HCT116 (cell line): ENCODE data around the gene ANXA7. TPM values are rescaled to one million over a fixed set of nuclear protein-coding genes. Genes with fewer than 3 reads are reported as not detected.

Experiments used
- ATAC-seq: fragments of 200-7000 bp; cut with Tn5 transposase; 2 replicates; pipeline ENCODE4 v1.9.1; 2020; ENCODE audit warnings: mild to moderate bottlenecking, moderate library complexity
- BruUV-seq: library from RNA; stranded (reverse); fragments of 400-500 nt; replicated peaks from 2 replicates; lab custom pipeline; 2021; lab: Mats Ljungman, UMichigan
- CTCF ChIA-PET: fragments of 300-600 bp; sonication (Branson Sonifier 250); formaldehyde crosslinking; loops from one replicate; lab custom pipeline; 2021; ENCODE audit warnings: antibody characterized with exemption; lab: Charles Lee
- POLR2A ChIA-PET: fragments of 300-600, 350-600 bp; sonication (Branson Sonifier 250); formaldehyde crosslinking; loops from one replicate; lab custom pipeline; 2021; ENCODE audit warnings: antibody characterized with exemption; lab: Charles Lee
- RAD21 ChIA-PET, 2 experiments: fragments of 300-600 bp; sonication (Branson Sonifier 250); formaldehyde crosslinking; loops; one replicate each; lab custom pipeline; 2023; ENCODE audit warnings: low total read pairs in 2 of 2; ENCODE audit not compliant: uncharacterized antibody in 2 of 2, unreplicated experiment in 2 of 2, low non-redundant PET in 1 of 2; lab: Charles Lee
- DNase-seq: peaks from one replicate; pipeline ENCODE4 v3.0.0-alpha.2; 2010; ENCODE audit warnings: low read depth, low spot score
- H2AFZ ChIP-seq: fragments of 200-600 bp; shearing (Covaris generic), sonication (generic); 2 replicates; pipeline ENCODE4 v1.6.1; 2017; ENCODE audit warnings: low read depth, mixed run types, mixed read lengths, antibody characterized with exemption, low read length; ENCODE audit not compliant: poor library complexity, severe bottlenecking
- H3K27ac ChIP-seq: 2 replicates; pipeline ENCODE4 v1.5.1; 2012; ENCODE audit warnings: low read depth, low read length
- H3K27me3 ChIP-seq: fragments of 200-600 bp; sonication (generic); 2 replicates; pipeline ENCODE4 v1.6.1; 2016; ENCODE audit warnings: mixed run types, low read length, mixed read lengths; ENCODE audit not compliant: insufficient read depth
- H3K36me3 ChIP-seq, 2 experiments: fragments of 200-500 bp in 1 of 2; fragments of 200-600 bp in 1 of 2; sonication (Bioruptor generic) in 1 of 2; sonication (generic) in 1 of 2; 2 replicates each; pipeline versions ENCODE4 v1.5.1 to v1.6.1; 2014 to 2016; ENCODE audit warnings: low read length in 2 of 2, inconsistent platforms in 1 of 2, mixed read lengths in 1 of 2, mixed run types in 1 of 2; ENCODE audit not compliant: insufficient read depth in 2 of 2, control insufficient read depth in 1 of 2
- H3K4me1 ChIP-seq, 2 experiments: fragments of 200-600 bp in 1 of 2; sonication (generic) in 1 of 2; 2 replicates each; pipeline versions ENCODE4 v1.5.1 to v1.6.1; 2012 to 2017; ENCODE audit warnings: low read length in 2 of 2, inconsistent platforms in 1 of 2, mild to moderate bottlenecking in 1 of 2, mixed read lengths in 1 of 2, mixed run types in 1 of 2, moderate library complexity in 1 of 2; ENCODE audit not compliant: insufficient read depth in 2 of 2, control insufficient read depth in 1 of 2
- H3K4me2 ChIP-seq: fragments of 200-600 bp; sonication (generic); 2 replicates; pipeline ENCODE4 v1.6.1; 2017; ENCODE audit warnings: mixed run types, low read length, mixed read lengths
- H3K4me3 ChIP-seq, 2 experiments: fragments of 200-600 bp in 1 of 2; sonication (generic) in 1 of 2; replicated peaks in 1 of 2; 2 replicates each; pipeline ENCODE4 v1.5.1; 2011 to 2016; ENCODE audit warnings: low read length in 2 of 2, control low read depth in 1 of 2, low read depth in 1 of 2, mild to moderate bottlenecking in 1 of 2, mixed read lengths in 1 of 2, mixed run types in 1 of 2
- H3K79me2 ChIP-seq: fragments of 200-600 bp; sonication (generic); 2 replicates; pipeline ENCODE4 v1.6.1; 2017; ENCODE audit warnings: mild to moderate bottlenecking, mixed run types, low read length, moderate library complexity, mixed read lengths; ENCODE audit not compliant: insufficient read depth
- H3K9ac ChIP-seq: fragments of 200-600 bp; sonication (generic); 2 replicates; pipeline ENCODE4 v1.6.1; 2016; ENCODE audit warnings: low read length, mixed read lengths
- H3K9me2 ChIP-seq: fragments of 200-600 bp; sonication (generic), shearing (Covaris generic); 2 replicates; pipeline ENCODE4 v1.6.1; 2017; ENCODE audit warnings: mixed run types, mild to moderate bottlenecking, moderate library complexity; ENCODE audit not compliant: insufficient read depth
- H3K9me3 ChIP-seq, 2 experiments: fragments of 200-500 bp in 1 of 2; fragments of 200-600 bp in 1 of 2; sonication (Bioruptor generic) in 1 of 2; sonication (generic) in 1 of 2; 2 replicates each; pipeline ENCODE4 v1.6.1; 2014 to 2017; ENCODE audit warnings: low read length in 2 of 2, mixed read lengths in 2 of 2, inconsistent platforms in 1 of 2, low read depth in 1 of 2, mild to moderate bottlenecking in 1 of 2, mixed run types in 1 of 2, moderate library complexity in 1 of 2; ENCODE audit not compliant: control insufficient read depth in 1 of 2, insufficient read depth in 1 of 2
- H4K20me1 ChIP-seq: fragments of 200-600 bp; sonication (generic), shearing (Covaris generic); 2 replicates; pipeline ENCODE4 v1.6.1; 2017; ENCODE audit warnings: mixed run types, mild to moderate bottlenecking, moderate library complexity; ENCODE audit not compliant: insufficient read depth
- CBX3 ChIP-seq: IDR thresholded peaks from 2 replicates; pipeline ENCODE4 v1.6.1; 2012; ENCODE audit warnings: low read depth
- EGR1 ChIP-seq: IDR thresholded peaks from 2 replicates; pipeline ENCODE4 v1.6.1; 2012; ENCODE audit warnings: low read depth
- ELF1 ChIP-seq: IDR thresholded peaks from 2 replicates; pipeline ENCODE4 v1.6.1; 2012; ENCODE audit warnings: low read depth, borderline replicate concordance
- EZH2 ChIP-seq: fragments of 200-600 bp; sonication (generic); IDR thresholded peaks from 2 replicates; pipeline ENCODE4 v1.6.1; 2017; ENCODE audit warnings: antibody characterized with exemption, mixed run types
- EZH2phosphoT487 ChIP-seq: fragments of 200-600 bp; IDR thresholded peaks from 2 replicates; pipeline ENCODE4 v1.6.1; 2018; ENCODE audit warnings: antibody characterized with exemption, borderline replicate concordance
- FOSL1 ChIP-seq: IDR thresholded peaks from 2 replicates; pipeline ENCODE4 v1.6.1; 2012; ENCODE audit warnings: low read depth
- JUND ChIP-seq: IDR thresholded peaks from 2 replicates; pipeline ENCODE4 v1.6.1; 2012
- MAX ChIP-seq: IDR thresholded peaks from 2 replicates; pipeline ENCODE4 v1.6.1; 2012
- POLR2A ChIP-seq: IDR thresholded peaks from 2 replicates; pipeline ENCODE4 v1.7.0; 2011; ENCODE audit warnings: borderline replicate concordance; ENCODE audit not compliant: insufficient read depth, insufficient read length; ENCODE audit errors: extremely low read depth
- RAD21 ChIP-seq: IDR thresholded peaks from 2 replicates; pipeline ENCODE4 v1.6.1; 2012; ENCODE audit warnings: low read depth, mild to moderate bottlenecking
- REST ChIP-seq: IDR thresholded peaks from 2 replicates; pipeline ENCODE4 v1.6.1; 2012; ENCODE audit warnings: low read depth
- SRF ChIP-seq: IDR thresholded peaks from 2 replicates; pipeline ENCODE4 v1.6.1; 2012; ENCODE audit warnings: low read depth
- TCF7L2 ChIP-seq: IDR thresholded peaks from 2 replicates; pipeline ENCODE4 v1.7.0; 2011; ENCODE audit warnings: borderline replicate concordance, inconsistent platforms; ENCODE audit not compliant: insufficient read depth, insufficient read length; ENCODE audit errors: extremely low read depth
- YY1 ChIP-seq: IDR thresholded peaks from 2 replicates; pipeline ENCODE4 v1.6.1; 2011; ENCODE audit warnings: low read length, low read depth, moderate library complexity, mild to moderate bottlenecking; ENCODE audit not compliant: insufficient replicate concordance; ENCODE audit errors: extremely low read depth
- ZNF274 ChIP-seq: fragments of 200-500 bp; sonication (Bioruptor generic); IDR thresholded peaks from 2 replicates; pipeline ENCODE4 v1.6.1; 2014; ENCODE audit warnings: mild to moderate bottlenecking, low read depth, low read length, inconsistent platforms
- intact Hi-C: fragments of 100-400 bp; cut with micrococcal nuclease; formaldehyde crosslinking; loops from 2 replicates; pipeline ENCODE4 v1.10.0; 2022
- total RNA-seq: library from RNA; stranded (reverse); gene quantifications from one replicate; pipeline ENCODE4 v1.2.1, GENCODE V29; 2021; ENCODE audit not compliant: unreplicated experiment
- TF ChIP-seq, protein P1 (sequence below): IDR thresholded peaks from 2 replicates; pipeline ENCODE4 v1.6.1; 2012

ANXA7 gene
- total RNA-seq, 1 experiment from 2014 or later: 105 TPM

- intact Hi-C loops: no loop called here
- Histone ChIP-seq H3K79me2 (no peaks in the 10 kb centered on the region), H3K36me3 (0 out of 4 replicates have a peak, but pooled peaks cover 0 to 2% of the 10 kb centered on the region in 2 experiments), H3K4me3 (no peak overlapping the region), H3K27me3 (no peaks in the 10 kb centered on the region), H3K9me2 (no peaks in the 10 kb centered on the region), H4K20me1 (no peaks in the 10 kb centered on the region), H3K9ac (no peak overlapping the region), H3K4me2 (no peak overlapping the region), H3K27ac (no peak overlapping the region), H3K9me3 (no peaks in the 10 kb centered on the region), H3K4me1 (no peaks in the 10 kb centered on the region), H2AFZ (no peak overlapping the region)
- POLR2A ChIA-PET: no interaction called here
- ATAC-seq: no peak
- CTCF ChIA-PET: no interaction called here
- no TSS peak for BruUV-seq
- no peak for TF ChIP-seq POLR2A
- RAD21 ChIA-PET: interaction anchor here in 1 of 2 experiments (0.5 kb wide), 1 partner anchor 29 kb away, joined by 5 read pairs; no protein-coding TSS in a partner anchor
- DNase-seq: no peak
Measured at GRCh38 chr10:73446926-73447325, 33.1 kb upstream of the ANXA7 start.

DNA sequence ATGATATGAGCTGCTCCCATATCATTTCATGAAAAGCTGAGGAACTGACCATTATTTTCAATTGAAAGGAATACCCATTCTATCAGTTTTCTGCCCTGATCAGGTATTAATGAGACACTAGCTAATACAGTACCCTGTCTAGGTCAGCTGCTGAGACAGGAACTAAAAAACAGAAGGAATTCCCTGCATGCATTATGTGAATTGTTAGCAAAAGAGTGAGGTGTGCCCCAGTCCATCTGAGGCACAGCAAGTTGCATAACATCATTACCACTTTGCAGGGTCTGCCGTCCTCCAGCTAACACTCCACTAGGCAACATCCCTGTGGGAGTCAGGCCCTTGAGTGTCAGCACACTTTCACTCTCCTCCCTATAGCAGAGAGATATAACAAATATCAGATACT, 30.6 kb upstream of the ANXA7 start:
- Histone ChIP-seq H3K4me1 (peaks cover 0 to 8% of the 10 kb centered on the region in 2 experiments; a peak in 2 of 4 replicates), H3K27ac (no peak overlapping the region), H3K4me2 (no peak overlapping the region), H3K27me3 (no peaks in the 10 kb centered on the region), H3K36me3 (0 out of 4 replicates have a peak, but pooled peaks cover 0 to 2% of the 10 kb centered on the region in 2 experiments), H4K20me1 (no peaks in the 10 kb centered on the region), H3K9me3 (no peaks in the 10 kb centered on the region), H3K9ac (no peak overlapping the region), H3K9me2 (no peaks in the 10 kb centered on the region), H2AFZ (no peak overlapping the region), H3K79me2 (no peaks in the 10 kb centered on the region), H3K4me3 (no peak overlapping the region)
- intact Hi-C loops: no loop called here
- DNase-seq (no peak), ATAC-seq (no peak)
- ChIA-PET POLR2A (no interaction called here), CTCF (no interaction called here), RAD21 (no interaction called here)
- no TSS peak for BruUV-seq
- TF ChIP-seq EZH2 (no peak), EGR1 (no peak), MAX (no peak), RAD21 (no peak), CBX3 (no peak), SRF (no peak), TCF7L2 (no peak), ZNF274 (no peak), ELF1 (no peak), REST (no peak), EZH2phosphoT487 (no peak), POLR2A (no peak), JUND (no peak), FOSL1 (no peak), YY1 (no peak)
- TF ChIP-seq, protein P1, sequence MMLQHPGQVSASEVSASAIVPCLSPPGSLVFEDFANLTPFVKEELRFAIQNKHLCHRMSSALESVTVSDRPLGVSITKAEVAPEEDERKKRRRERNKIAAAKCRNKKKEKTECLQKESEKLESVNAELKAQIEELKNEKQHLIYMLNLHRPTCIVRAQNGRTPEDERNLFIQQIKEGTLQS: no peak
